T1000 (cell line): Measurements from ENCODE around the gene F8.
A peak's percentile ranks its signal among the peaks of the same experiment; 100 is the strongest.
"Not testable (repeated sequence)": the region's sequence is repeated elsewhere in the genome, so short reads cannot be mapped to it uniquely, and the experiment has no call there.

ENCODE experiments used
- DNase-seq: peaks from one replicate; lab custom pipeline; 2025; ENCODE audit warnings: mixed read lengths; lab: John Stamatoyannopoulos, UW

F8 gene

GRCh38 chrX:154816326-154816898 lies 206.1 kb downstream of the F8 start:
- not testable (repeated sequence) for DNase-seq

- DNase-seq = no peak
Observed at GRCh38 chrX:154815274-154815818, 207.2 kb downstream of the F8 start.

- no peak for DNase-seq
Observed at GRCh38 chrX:154813801-154814200, 208.7 kb downstream of the F8 start.

GRCh38 chrX:154812341-154813101 lies 210.0 kb downstream of the F8 start:
- DNase-seq = no peak

- DNase-seq = no peak
Observed at GRCh38 chrX:154809939-154810665, 212.4 kb downstream of the F8 start.

GRCh38 chrX:154806837-154807501 lies 215.6 kb downstream of the F8 start:
- no peak for DNase-seq

GRCh38 chrX:154805696-154806091 lies 216.8 kb downstream of the F8 start:
- DNase-seq = no peak

- peak; percentile 35 for DNase-seq
Observed at GRCh38 chrX:154804957-154805695, 217.4 kb downstream of the F8 start, which contains the start of gene MPP1. TSS of gene MPP1 (minus strand) at chrX:154805485. CDS start at chrX:154805373, 112 bp downstream.

GRCh38 chrX:154804261-154804956 lies 218.1 kb downstream of the F8 start:
- no peak for DNase-seq

- DNase-seq = no peak
Observed at GRCh38 chrX:154802947-154803346, 219.6 kb downstream of the F8 start.

- DNase-seq = no peak
Observed at GRCh38 chrX:154800478-154801210, 221.9 kb downstream of the F8 start.

- DNase-seq = no peak
Observed at GRCh38 chrX:154799556-154800348, 222.8 kb downstream of the F8 start.

- DNase-seq = no peak
Observed at GRCh38 chrX:154797006-154797405, 225.5 kb downstream of the F8 start.

GRCh38 chrX:154795016-154795415 lies 227.5 kb downstream of the F8 start:
- no peak for DNase-seq

- no peak for DNase-seq
Observed at GRCh38 chrX:154793084-154793795, 229.3 kb downstream of the F8 start.

GRCh38 chrX:154791939-154792338 lies 230.6 kb downstream of the F8 start:
- DNase-seq = no peak

- DNase-seq = no peak
Observed at GRCh38 chrX:154791467-154791866, 231.1 kb downstream of the F8 start.
